Ascending aorta (tissue), 2 donors: ENCODE data around the gene GALNT17. TPM values are rescaled to one million over a fixed set of nuclear protein-coding genes. Genes with fewer than 3 reads are reported as not detected.
"Not testable (repeated sequence)": the region's sequence is repeated elsewhere in the genome, so short reads cannot be mapped to it uniquely, and the experiment has no call there.

Experiments
- DNase-seq, 2 donors: peaks; one replicate each; pipeline ENCODE4 v3.0.0-alpha.2; 2019; ENCODE audit warnings: low spot score in 2 of 2
- H3K27ac ChIP-seq, 2 donors: fragments of 200-600 bp; sonication (generic); one replicate each; pipeline ENCODE4 v1.5.1; 2016 to 2017; ENCODE audit warnings: mild to moderate bottlenecking in 1 of 2
- H3K27me3 ChIP-seq: fragments of 200-600 bp; sonication (generic); one replicate; pipeline ENCODE4 v1.5.1; 2017
- H3K36me3 ChIP-seq, 2 donors: fragments of 200-600 bp; sonication (generic); one replicate each; pipeline ENCODE4 v1.5.1; 2016
- H3K4me1 ChIP-seq, 2 donors: fragments of 200-600 bp; sonication (generic); one replicate each; pipeline ENCODE4 v1.5.1; 2016 to 2017; ENCODE audit warnings: mild to moderate bottlenecking in 1 of 2
- H3K4me3 ChIP-seq, 2 donors: fragments of 200-600 bp; sonication (generic); one replicate each; pipeline ENCODE4 v1.5.1; 2016 to 2017; ENCODE audit warnings: mild to moderate bottlenecking in 1 of 2
- H3K9me3 ChIP-seq, 2 donors: fragments of 200-600 bp; sonication (generic); one replicate each; pipeline ENCODE4 v1.5.1; 2016
- intact Hi-C: fragments of 100-400 bp; cut with DNase I; formaldehyde crosslinking; loops from one replicate; pipeline ENCODE4 v1.15.1; 2023
- total RNA-seq: library from RNA; depleted of rRNA; stranded (reverse); fragments of >200 nt; gene quantifications from one replicate; pipeline ENCODE4 v1.1.0, GENCODE V29; 2016
- TF ChIP-seq, protein P1 (sequence below), 3 experiments: fragments of 200-600 bp in 2 of 3; fragments of 450-650 bp in 1 of 3; sonication (generic) in 2 of 3; IDR thresholded peaks; one replicate each; pipeline ENCODE4 v1.5.1; 2016 to 2019; ENCODE audit warnings: antibody characterized with exemption in 3 of 3, mild to moderate bottlenecking in 1 of 3, moderate library complexity in 1 of 3

Gene GALNT17
- total RNA-seq, 1 donor from 2014 or later, result 29.8 TPM

DNA sequence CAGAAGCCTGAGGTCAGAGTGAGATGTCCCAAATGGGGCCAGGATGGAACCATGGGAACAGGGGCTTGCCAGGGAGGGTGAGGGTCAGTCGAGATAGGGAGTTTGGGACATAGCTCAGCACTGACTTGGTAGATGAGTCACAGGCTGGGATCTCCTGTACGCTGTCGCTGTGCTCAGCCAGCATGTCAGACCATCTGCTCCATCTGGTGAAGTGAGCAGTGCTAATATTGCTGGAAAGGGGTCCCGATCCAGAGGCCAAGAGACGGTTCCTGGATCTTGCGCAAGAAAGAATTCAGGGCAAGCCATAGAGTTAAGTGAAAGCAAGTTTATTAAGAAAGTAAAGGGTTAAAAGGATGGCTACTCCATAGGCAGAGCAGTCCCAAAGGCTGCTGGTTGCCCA is 505.6 kb downstream of the GALNT17 start:
- Histone ChIP-seq H3K9me3 (no peaks in the 10 kb centered on the region), H3K27ac (no peak overlapping the region), H3K4me1 (peaks cover 0 to 10% of the 10 kb centered on the region in 2 donors), H3K36me3 (no peaks in the 10 kb centered on the region), H3K4me3 (no peak overlapping the region), H3K27me3 (no peaks in the 10 kb centered on the region)
- no peak for DNase-seq
- intact Hi-C loops, result no loop called here
- TF ChIP-seq, protein P1, sequence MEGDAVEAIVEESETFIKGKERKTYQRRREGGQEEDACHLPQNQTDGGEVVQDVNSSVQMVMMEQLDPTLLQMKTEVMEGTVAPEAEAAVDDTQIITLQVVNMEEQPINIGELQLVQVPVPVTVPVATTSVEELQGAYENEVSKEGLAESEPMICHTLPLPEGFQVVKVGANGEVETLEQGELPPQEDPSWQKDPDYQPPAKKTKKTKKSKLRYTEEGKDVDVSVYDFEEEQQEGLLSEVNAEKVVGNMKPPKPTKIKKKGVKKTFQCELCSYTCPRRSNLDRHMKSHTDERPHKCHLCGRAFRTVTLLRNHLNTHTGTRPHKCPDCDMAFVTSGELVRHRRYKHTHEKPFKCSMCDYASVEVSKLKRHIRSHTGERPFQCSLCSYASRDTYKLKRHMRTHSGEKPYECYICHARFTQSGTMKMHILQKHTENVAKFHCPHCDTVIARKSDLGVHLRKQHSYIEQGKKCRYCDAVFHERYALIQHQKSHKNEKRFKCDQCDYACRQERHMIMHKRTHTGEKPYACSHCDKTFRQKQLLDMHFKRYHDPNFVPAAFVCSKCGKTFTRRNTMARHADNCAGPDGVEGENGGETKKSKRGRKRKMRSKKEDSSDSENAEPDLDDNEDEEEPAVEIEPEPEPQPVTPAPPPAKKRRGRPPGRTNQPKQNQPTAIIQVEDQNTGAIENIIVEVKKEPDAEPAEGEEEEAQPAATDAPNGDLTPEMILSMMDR (IDR thresholded peaks at IDR 0.05), result no peak

DNA sequence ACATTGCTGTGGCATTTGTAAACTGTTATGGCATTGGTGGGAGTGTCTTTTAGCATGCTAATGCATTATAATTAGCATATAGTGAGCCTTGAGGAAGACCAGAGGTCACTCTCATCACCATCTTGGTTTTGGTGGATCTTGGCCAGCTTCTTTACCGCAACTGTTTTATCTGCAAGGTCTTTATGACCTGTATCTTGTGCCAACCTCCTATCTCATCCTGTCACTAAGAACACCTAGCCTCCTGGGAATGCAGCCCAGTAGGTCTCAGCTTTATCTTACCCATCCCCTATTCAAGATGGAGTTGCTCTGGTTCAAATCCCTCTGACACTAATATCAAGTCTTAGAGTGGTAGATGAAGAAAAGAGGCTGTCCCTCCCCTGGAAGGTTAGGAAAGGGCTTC is 506.2 kb downstream of the GALNT17 start:
- Histone ChIP-seq H3K27me3 (no peaks in the 10 kb centered on the region), H3K36me3 (no peaks in the 10 kb centered on the region), H3K4me3 (no peak overlapping the region), H3K4me1 (peaks cover 0 to 5% of the 10 kb centered on the region in 2 donors), H3K9me3 (no peaks in the 10 kb centered on the region), H3K27ac (no peak overlapping the region)
- DNase-seq, result no peak
- intact Hi-C loops, result no loop called here
- TF ChIP-seq, protein P1 (IDR thresholded peaks at IDR 0.05), result no peak

DNA sequence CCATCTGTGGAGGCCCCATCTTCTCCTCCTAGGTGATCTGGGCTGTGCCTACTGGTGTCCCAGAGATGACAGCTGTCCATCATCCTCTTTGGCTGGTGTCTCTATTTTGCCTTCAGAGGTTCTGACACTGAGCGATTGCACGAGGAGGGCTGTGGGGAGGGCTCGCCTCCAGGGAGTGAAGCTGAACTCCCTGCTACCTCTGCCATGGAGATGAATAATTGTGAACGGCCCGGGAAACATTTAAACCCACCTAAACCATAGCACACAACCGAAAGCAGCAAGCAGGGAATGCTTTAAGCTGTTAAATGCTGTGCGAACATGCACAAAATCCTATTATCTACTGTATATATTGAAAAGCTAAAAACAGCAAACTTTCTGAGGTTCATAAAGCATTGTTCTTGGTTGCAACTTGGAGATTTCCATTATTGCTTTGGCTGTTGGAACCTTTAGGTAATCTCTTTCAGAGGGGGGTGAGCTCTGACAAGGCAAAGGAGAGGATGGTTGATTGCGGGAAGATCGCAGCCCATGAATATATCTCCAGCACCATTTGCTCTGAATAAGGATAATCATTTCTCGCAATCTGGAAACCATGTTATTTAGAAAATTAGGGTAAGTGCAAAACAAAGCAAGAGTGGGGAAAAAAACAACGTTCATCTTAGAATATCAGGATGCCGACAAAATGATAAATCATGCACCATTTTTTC is 507.6 kb downstream of the GALNT17 start:
- DNase-seq, result no peak
- H3K27ac ChIP-seq, result no peak overlapping the region
- intact Hi-C loops, result no loop called here
- H3K27me3 ChIP-seq, result no peaks in the 10 kb centered on the region
- no peaks in the 10 kb centered on the region for H3K9me3 ChIP-seq
- H3K36me3 ChIP-seq, result no peaks in the 10 kb centered on the region
- H3K4me3 ChIP-seq, result no peak overlapping the region
- no peaks in the 10 kb centered on the region for H3K4me1 ChIP-seq
- TF ChIP-seq, protein P1 (IDR thresholded peaks at IDR 0.05), result no peak

DNA sequence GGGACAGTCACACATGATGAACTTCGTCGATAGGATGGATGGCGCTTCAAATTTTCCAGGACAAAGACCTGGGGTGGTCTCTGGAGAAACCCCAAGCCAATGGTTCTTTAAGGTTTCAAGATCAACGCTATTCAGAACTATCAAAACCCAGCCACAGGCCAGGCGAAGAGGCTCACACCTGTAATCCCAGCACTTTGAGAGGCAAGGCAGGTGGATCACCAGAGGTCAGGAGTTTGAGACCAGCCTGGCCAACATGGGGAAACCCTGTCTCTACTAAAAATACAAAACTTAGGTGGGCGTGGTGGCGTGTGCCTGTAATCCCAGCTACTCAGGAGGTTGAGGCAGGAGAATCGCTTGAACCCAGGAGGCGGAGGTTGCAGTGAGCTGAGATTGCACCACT is 511.1 kb downstream of the GALNT17 start:
- H3K36me3 ChIP-seq, H3K9me3 ChIP-seq, H3K27ac ChIP-seq, H3K4me1 ChIP-seq, DNase-seq, H3K27me3 ChIP-seq, H3K4me3 ChIP-seq, intact Hi-C loops: not testable (repeated sequence)

DNA sequence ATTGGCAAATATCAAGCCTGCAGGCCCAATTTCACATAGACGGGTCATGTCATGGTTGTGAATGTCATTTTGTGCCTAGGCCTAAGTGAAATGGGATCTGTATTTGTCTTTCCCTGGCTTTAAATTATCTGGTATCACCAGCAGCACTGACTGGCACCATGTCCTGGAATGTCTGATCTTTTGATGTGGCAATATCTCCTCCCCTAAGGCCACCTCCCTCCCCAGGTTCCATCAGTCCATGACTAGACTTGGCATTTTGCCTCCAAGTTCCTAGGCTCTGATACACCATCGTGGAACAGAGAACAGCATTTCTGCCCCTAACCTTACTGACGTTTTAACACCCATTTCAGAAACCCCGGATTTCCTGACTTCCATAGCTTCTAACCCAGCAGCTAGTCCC is 513.9 kb downstream of the GALNT17 start:
- intact Hi-C loops, result no loop called here
- Histone ChIP-seq H3K9me3 (peaks cover 0 to 10% of the 10 kb centered on the region in 2 donors), H3K36me3 (peaks cover 0 to 5% of the 10 kb centered on the region in 2 donors), H3K4me1 (no peaks in the 10 kb centered on the region), H3K27ac (no peak overlapping the region), H3K27me3 (no peaks in the 10 kb centered on the region), H3K4me3 (no peak overlapping the region)
- no peak for DNase-seq
- TF ChIP-seq, protein P1 (IDR thresholded peaks at IDR 0.05), result no peak

DNA sequence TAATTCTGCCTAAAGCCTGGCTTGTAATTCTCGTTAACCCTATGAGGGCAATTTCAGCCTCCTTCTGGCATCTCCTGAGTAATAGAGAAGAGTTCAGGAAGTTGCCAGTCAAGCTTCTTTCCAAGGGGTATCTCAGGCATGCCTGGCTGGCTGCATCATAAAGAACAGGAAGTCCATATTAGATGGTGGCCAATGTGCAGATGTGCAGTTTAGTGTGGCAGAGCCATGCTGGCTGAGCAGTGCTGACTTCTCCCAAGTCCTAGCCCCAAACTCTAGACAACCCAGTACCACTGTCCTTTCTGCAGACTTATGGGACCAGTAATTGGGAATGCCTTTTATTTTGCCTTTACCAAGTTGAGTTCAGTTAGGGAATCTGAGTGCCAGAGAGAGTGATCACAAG is 517.9 kb downstream of the GALNT17 start:
- TF ChIP-seq, protein P1 (IDR thresholded peaks at IDR 0.05), result no peak
- no peak for DNase-seq
- Histone ChIP-seq H3K9me3 (peaks cover 0 to 10% of the 10 kb centered on the region in 2 donors), H3K27me3 (no peaks in the 10 kb centered on the region), H3K4me3 (no peak overlapping the region), H3K4me1 (no peaks in the 10 kb centered on the region), H3K36me3 (peaks cover 0 to 5% of the 10 kb centered on the region in 2 donors), H3K27ac (no peak overlapping the region)
- intact Hi-C loops, result no loop called here
